HG02973 (cell line): ENCODE results near the gene CDK6.
"Not testable (repeated sequence)": the region's sequence is repeated elsewhere in the genome, so short reads cannot be mapped to it uniquely, and the experiment has no call there.

ENCODE experiments used
- ATAC-seq: cut with Tn5 transposase; IDR thresholded peaks from one replicate; pipeline ENCODE4 v1.9.1; 2021; ENCODE audit warnings: moderate library complexity; ENCODE audit not compliant: unreplicated experiment

Gene CDK6

DNA sequence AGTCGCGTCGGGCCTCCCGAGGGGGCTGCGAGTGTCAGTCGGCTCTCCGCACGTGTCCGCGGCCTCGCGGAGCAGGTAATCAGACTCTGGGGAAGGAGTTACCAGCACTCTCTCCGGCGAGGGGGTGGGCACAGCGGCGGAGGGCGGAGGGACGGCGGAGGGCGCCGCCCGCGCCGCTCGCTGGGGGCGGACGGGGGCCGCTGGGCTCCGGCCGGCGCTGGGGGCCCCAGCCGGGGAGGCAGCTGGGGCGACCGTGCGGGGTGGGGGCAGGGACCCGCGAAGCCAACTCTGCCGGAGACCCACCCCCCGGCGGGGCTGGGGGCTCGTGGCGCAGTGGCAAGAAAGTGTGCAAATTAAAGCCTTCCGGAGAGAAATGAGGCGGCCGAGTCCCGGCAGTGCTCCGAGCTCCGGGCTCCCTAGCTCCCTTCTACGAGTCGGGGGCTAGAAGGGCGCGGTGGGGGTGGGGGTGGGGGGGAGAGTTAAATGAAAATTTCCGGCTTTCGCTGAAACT is at the start of gene CDK6:
Gene CDK6 (minus strand): TSS at position 85 of the 511 bp plus-strand sequence. CDS start 3,250 bp downstream, outside the sequence.
- peak; percentile 33 for ATAC-seq

DNA sequence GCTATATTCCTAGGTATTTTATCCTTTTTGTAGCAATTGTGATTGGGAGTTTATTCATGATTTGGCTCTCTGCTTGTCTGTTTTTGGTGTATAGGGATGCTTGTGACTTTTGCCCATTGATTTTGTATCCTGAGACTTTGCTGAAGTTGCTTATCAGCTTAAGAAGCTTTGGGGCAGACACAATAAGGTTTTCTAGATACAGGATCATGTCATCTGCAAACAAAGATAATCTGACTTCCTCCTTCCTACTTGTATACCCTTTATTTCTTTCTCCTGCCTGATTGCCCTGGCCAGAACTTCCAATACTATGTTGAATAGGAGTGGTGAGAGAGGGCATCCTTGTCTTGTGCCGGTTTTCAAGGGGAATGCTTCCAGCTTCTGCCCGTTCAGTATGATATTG is 49.7 kb upstream of the CDK6 start:
- not testable (repeated sequence) for ATAC-seq

DNA sequence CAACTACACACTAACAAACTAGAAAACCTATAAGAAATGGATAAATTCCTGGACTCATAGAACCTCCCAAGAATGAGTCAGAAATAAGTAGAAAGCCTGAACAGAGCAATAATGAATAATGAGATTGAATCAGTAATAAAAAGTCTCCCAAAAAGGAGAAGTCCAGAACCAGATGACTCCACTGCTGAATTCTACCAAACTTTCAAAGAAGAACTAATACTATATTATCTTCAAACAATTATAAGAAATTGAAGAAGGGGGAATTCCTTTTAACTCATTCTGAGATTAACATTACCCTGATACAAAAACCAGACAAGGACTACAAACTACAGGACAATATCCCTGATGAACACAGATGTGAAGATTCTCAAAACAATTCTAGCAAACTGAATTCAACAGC is 47.8 kb upstream of the CDK6 start:
- ATAC-seq: no peak

DNA sequence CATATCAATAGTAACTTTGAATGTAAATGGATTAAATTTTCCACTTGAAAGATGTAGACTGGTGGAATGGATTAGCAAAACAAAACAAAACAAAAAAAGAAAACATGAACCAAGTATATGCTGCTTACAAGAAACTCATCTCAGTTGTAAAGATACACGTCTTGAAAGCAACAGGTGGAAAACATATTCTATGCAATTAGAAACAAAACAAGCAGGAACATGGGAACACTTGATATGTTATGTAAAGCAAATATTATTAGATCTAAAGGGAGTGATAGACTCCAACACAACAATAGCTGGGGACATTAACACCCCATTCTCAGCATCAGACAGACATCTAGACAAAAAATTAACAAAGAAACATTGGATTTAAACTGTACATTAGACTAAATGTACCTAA is 46.4 kb upstream of the CDK6 start:
- no peak for ATAC-seq

DNA sequence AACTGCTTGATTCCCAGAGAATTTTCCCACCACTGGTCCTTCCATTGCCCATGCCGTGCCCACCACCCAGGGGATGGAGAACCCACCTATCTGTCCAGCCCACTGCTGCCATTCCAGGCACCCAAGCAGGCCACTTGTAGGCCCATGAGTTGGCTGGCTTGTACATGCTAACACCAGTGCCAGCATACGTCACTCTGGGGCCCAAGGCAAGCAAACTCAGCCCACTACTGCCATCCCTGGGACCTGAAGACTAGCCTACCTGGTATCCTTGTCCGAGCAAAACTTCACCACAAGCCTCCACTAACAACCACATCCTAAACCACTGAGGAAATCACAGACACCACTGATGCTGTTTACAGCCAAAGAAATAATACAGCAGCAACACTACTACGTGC is 44.7 kb upstream of the CDK6 start:
- no peak for ATAC-seq

DNA sequence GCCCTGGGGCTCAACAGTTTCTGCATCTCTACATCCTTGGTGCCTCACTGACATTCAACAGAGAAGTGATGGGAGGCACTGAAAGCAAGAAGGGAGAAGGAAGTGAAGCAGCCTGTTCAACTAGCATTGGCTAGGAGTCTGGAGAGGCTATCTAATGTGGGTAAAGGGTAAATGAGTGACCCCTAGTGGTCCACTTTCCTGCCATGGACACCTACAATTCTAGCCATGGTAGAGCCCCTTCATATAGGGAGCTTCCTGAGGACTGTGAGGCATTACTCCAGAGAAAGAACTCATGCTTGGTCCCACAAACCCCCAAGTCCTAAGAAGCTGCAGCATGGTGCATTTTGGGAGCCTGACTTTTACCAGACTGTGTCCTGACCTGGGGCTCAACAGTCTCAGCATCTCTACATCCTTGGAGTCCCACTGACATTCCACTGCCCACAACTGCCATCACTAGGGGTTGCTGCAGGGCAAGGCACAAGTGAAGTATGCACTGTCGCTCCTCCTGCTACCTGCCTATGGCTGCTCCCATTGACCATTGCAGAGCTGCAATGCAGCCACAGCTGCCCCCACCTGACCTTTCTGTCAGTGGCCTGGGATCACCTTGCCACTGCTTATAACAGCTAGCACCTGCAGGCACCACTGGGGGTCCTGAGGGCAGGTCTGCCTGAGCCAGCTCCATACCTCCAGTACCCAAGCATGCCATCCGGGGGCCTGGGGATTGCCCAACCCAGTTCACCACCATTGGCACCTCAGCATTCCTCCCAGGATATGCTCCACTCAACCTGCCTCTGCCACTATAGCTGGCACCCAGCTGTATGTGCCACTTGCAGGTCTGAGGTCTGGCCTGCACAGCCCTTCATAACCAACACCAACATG is 44.1 kb upstream of the CDK6 start:
- ATAC-seq: no peak

DNA sequence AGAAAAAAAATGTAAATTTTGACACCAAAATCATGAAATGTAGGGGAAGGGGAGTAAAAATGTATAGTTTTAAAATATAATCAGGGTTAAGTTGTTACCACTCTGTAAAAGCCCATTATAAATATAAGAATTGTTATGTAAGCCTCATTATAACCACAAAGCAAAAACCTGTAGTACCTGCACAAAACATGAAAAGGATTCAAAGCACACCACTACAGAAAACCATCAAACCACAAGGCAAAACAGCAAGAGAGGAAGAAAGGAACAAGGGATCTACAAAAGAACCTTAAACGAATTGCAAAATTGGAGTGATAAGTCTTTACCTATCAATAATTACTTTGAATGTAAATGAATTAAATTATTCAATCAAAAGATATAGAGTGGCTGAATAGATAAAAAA is 41.0 kb upstream of the CDK6 start:
- no peak for ATAC-seq

DNA sequence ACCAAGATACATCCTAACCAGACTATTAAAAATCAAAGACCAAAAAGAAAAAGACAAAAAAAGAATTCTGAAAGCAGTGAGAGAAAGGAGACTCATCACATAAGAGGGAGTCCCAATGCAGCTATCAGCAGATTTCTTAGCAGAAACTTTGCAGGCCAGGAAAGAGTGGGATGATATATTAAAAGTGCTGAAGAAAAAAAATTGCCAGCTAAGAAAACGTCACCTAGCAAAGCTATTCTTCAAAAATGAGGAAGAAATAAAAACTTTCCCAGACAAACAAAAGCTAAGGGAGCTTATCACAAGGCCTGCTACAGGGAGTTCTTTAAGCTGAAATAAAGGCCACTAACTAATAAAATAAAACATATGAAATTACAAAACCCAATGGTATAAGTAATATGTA is 40.5 kb upstream of the CDK6 start:
- no peak for ATAC-seq

DNA sequence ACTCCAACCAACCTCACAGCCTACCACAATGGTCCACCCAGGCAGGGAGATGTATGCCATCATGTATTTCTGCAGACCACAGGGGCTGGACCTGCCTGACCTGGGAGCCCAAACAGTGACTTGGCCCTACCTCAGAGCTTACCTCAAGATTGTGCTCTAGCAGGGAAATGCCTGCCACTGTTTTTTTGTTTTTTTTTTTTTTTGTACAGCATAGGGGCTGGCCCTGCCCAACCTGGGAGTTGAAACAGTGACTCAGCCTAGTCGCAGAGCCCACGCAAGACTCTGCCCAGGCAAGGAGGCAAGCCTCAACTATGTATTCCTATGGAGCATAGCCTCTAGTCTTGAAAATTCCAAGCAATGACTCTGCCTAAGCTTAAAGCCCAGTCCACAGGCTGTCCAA is 39.3 kb upstream of the CDK6 start:
- ATAC-seq: no peak

DNA sequence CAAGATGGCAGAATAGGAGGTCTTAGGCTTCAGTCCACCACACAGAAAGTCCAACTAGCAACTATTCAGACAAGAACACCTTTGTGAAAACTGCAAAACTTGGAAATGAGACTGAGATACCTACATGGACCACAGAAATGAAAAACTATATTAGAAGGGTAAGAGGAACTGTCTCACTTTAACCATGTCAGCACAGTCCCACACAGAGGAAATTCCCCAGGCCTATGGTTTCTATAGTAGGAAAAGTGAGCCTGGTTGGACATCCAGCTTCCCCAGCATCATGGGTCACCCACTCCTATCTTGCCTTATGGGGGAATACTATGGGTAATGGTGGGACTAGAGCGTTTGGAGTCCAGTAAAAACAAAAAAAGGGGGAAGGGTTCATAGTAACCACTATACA is 38.8 kb upstream of the CDK6 start:
- ATAC-seq: no peak

DNA sequence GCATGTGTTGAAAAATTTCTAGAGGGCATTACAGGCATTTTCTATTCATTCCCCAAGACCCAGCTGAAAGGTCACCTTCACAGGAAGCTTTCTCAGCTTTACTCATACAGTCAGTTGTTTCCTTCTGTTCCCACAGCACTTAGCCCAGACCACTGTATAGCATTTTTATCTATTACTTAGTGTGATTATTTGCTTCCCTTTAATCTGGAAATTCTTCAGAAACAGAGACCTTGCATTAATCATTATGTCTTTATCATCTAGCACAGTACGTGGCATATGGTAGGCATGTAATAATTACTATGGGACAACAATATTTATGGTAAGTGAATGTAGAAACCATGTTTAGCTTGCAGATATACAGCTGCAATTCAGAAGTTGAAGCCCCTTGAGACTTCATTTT is 38.2 kb upstream of the CDK6 start:
- no peak for ATAC-seq

DNA sequence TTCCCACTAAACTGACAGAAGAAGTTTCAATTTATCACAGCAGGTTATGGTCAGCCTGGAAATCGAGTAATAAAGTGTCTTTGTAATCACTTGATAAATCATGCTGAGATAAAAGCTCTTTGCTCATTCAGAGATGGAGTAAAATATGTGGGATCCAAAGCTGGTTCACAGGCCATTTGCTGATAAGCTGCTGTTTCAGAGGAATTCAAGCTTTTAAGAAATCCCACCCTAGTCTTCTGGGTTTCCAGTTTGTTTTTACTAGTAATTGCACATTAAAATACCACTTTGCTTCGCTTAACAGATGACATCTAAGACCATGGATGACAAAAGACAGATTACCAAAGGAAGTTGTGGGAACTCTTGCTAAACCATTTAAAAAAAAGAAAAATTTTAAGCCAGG is 37.4 kb upstream of the CDK6 start:
- no peak for ATAC-seq

DNA sequence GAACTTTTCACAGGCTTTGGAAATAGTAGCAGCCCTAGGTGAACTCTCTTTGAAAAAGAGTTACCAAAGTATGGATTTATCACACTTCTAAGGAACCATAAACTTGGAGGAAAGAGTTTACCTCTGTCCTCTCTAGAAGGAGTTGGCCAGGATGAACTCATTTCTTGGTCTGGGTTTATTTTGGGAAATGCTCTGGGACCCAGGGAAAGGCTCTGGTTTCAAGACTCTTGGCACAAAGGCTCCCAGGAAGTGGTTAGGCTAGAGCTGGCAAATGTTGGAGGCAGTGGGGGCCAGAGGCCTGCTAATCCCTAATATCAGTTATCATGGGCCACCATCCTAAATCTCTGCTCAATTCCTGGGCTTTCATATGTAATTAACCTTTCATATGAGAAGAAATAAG is 36.3 kb upstream of the CDK6 start:
- no peak for ATAC-seq

DNA sequence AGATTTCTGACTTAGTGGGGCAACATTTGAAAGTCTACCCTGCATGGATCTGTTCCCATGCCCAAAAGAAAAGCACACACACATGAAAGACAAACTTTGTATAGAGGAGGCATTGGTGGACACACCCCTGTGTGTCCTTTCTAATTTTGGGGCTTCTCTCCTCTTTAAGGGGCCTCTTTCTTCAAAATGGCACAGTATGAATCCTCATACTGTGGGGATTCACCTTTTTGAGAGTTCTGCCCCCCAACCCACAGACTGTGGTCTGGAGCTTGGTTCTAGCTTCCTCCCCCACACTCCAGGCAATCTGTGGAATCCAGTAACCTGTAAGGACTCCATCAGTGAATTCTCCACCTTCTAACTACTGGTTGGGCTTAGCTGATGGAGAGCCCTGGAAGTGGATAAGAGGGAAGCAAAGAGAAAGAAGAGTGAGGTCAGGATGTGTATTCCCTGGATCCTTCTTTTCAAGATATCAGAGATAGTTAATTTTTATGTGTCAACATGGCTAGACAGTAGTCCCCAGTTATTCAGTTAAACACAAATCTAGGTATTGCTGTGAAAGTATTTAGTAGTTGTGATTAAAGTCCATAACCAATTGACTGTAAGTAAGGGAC is 32.4 kb upstream of the CDK6 start:
- no peak for ATAC-seq

DNA sequence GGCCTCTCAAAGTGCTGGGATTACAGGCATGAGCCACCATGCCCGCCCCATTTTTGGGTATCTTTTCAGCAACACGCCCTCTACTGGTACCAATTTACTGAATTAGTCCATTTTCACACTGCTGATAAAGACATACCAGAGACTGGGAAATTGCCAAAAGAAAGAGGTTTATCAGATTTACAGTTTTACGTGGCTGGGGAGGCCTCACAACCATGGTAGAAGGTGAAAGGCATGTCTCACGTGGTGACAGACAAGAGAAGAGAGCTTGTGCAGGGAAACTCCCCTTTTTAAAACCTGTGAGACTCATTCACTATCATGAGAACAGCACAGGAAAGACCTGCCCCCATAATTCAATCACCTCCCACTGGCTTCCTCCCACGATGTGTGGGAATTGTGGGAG is 27.8 kb upstream of the CDK6 start:
- not testable (repeated sequence) for ATAC-seq

DNA sequence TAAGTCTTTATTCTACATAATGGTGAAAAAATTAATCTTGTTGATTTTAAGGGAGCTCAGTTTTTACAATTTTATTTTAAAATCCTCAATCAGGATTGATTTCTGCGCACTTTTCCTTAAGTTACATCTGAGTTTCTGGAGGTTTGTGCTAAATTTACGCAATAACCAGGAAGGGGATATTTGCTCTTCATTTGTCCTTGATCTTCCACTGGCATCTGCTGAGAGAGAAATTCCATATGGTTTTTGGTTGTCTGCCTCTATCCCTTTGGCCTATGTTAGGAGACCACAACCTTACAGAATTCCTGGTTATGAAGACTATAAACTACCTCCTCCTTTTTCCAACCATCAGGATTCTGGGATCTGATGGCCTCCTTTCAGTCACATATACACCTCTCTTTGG is 20.1 kb upstream of the CDK6 start:
- no peak for ATAC-seq

DNA sequence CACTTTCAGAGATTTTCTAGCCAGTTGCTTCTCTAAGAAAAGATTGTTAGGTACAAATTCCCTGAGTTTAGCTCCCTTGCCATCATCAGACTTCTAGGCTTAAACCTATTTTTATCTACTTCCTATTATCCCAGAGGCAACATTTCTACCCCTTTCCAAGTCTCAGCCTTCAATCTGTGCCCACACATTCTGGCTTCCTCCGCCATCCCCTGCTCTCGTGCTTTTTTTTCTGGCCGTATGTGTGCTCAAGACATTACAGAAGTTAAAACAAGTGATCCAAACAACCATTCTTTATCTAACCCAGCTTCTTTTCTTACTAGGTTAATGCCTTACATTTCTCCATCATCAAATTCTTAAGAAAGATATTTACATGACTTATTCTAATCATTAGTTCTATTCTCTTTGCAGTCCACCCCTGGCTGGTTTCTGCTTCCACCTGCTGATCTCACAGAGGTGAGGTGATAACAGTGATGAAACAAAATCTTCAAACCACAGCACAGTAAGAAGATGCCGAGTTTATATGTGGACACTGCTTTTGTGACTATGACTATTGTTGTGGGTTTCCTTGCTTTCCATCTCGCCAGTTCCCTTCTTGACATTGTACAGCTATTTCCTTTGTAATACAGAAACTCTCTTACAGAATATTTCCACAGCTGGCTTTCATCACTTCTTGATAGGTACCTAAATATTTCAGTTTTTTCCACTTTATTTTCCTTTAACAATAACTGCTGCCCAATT is 18.3 kb upstream of the CDK6 start:
- ATAC-seq: peak; percentile 90

DNA sequence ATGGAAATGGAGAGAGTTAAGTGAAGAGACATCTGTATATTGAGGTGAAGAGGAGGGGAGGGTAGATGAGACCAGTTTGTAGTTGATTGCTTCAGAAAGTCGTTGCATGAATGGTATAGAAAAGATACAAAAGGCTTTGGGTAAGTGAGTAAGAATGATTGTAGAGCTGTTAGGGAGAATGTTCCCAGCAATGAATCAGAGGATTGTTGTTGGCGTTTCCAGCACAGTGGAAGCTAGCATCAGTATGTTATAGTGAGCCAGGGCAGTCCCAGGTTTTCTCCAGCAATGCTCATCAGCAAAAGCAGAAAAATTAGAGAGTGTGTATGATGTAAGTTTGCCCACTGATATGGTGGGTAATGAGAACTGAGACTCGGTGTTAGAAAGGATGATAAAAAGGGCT is 15.4 kb upstream of the CDK6 start:
- ATAC-seq: no peak

DNA sequence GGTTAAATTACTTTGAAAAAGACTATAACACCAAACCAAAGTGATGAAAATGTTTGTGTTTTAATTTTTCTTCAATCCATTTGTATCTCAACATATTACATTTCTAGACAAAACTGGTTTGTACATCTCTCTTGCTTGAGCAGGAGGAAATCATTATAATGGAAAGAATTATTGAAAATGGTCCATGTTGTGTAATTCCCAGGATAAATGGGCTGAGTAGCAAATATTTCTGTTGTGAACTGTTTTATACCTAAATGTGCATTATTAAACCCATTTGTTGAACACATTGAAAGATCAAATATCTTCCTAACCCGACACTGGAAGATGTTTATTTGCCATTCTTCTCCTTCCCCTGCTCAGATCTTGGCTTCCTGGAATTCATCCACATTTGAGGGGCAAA is 14.1 kb upstream of the CDK6 start:
- ATAC-seq: no peak

DNA sequence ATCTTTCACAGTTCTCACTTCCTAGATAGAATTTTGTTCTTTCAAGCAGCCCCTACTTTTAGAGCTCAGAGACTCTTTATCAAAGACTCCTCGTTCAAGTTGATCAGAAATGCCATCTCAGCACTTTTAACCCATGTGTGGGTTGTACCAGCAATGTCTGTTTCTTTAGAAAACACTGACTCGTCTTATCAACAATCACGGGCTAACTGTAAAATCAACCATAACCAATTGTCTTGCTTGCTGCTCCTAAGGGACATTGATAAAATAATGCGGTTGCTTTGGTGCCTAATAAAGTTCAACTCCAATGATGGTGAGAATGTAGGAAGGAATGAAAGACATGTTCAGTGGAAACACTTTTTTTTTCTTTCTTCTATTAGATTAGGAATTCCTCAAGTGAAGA is 12.9 kb upstream of the CDK6 start:
- ATAC-seq: no peak

DNA sequence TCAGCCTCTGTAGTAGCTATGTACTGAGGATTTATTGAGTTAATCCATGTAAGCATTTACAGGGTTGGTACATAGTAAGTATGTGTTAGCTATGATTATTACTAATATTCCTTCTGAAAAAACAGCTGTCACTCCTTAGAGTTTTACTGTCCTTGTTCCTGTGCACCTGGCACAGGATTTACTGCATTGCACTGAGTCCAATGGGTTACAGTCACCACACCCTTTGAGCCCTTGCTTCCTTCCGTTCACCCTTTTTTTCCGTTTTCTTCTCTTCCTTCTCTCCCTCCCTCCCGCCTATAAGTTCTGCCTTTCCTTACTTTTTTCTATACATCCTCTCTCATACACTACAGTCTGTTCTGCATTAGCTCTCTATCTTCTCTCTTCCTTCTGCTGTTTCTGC is 12.5 kb upstream of the CDK6 start:
- no peak for ATAC-seq

DNA sequence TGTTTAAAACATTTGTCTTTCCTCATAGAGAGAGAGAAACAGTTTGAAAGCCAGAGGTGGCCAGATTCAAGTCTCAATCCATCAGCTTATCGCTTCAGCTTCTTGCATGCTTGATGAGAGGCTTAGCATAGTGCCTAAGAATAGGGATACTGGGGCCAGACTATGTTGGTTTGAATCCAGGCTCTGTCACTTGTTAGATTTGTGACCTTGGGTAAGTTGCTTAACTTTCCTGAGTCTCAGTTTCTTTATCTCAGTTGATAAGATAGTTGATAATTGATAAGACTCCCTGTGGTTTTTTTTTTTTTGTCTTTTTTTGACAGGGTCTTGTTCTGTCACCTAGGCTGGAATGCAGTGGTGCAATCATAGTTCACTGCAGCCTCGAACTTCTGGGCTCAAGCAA is 12.1 kb upstream of the CDK6 start:
- ATAC-seq: no peak
